Hepatocyte (in vitro differentiated cells): ENCODE data around the gene ACRBP. TPM values are rescaled to one million over a fixed set of nuclear protein-coding genes. Genes with fewer than 3 reads are reported as not detected.

Source experiments
- DNase-seq: peaks from one replicate; pipeline ENCODE4 v3.0.0-alpha.2; 2016; ENCODE audit warnings: low spot score
- H2AFZ ChIP-seq: fragments of 200-600 bp; sonication (generic); 2 replicates; pipeline ENCODE4 v1.6.0; 2016; ENCODE audit warnings: antibody characterized with exemption, mild to moderate bottlenecking
- H3K27ac ChIP-seq: fragments of 200-600 bp; sonication (generic); 2 replicates; pipeline ENCODE4 v1.5.1; 2016; ENCODE audit warnings: mild to moderate bottlenecking
- H3K27me3 ChIP-seq: fragments of 200-600 bp; sonication (generic); 2 replicates; pipeline ENCODE4 v1.6.1; 2016
- H3K36me3 ChIP-seq: fragments of 200-600 bp; sonication (generic); replicated peaks from 2 replicates; pipeline ENCODE4 v1.5.1; 2016; ENCODE audit warnings: low read depth; ENCODE audit not compliant: insufficient read depth
- H3K4me1 ChIP-seq: fragments of 200-600 bp; sonication (generic); 2 replicates; pipeline ENCODE4 v1.5.1; 2016; ENCODE audit warnings: mild to moderate bottlenecking, moderate library complexity; ENCODE audit not compliant: insufficient read depth
- H3K4me2 ChIP-seq: fragments of 200-600 bp; sonication (generic); 2 replicates; pipeline ENCODE4 v1.6.0; 2016
- H3K4me3 ChIP-seq: fragments of 200-600 bp; sonication (generic); 2 replicates; pipeline ENCODE4 v1.5.1; 2016; ENCODE audit warnings: mild to moderate bottlenecking
- H3K79me2 ChIP-seq: fragments of 200-600 bp; sonication (generic); 2 replicates; pipeline ENCODE4 v1.6.0; 2017; ENCODE audit warnings: mild to moderate bottlenecking
- H3K9me2 ChIP-seq: fragments of 200-600 bp; sonication (generic); replicated peaks from 2 replicates; pipeline ENCODE4 v1.6.0; 2017; ENCODE audit warnings: mild to moderate bottlenecking; ENCODE audit not compliant: insufficient read depth
- H3K9me3 ChIP-seq: fragments of 200-600 bp; sonication (generic); 2 replicates; pipeline ENCODE4 v1.5.1; 2016; ENCODE audit warnings: low read depth, mild to moderate bottlenecking
- H4K20me1 ChIP-seq: fragments of 200-600 bp; sonication (generic); 2 replicates; pipeline ENCODE4 v1.6.0; 2016; ENCODE audit warnings: mild to moderate bottlenecking; ENCODE audit not compliant: insufficient read depth, poor library complexity, severe bottlenecking
- CTCF ChIP-seq: fragments of 200-600 bp; sonication (generic); IDR thresholded peaks from 2 replicates; pipeline ENCODE4 v1.5.1; 2016; ENCODE audit warnings: antibody characterized with exemption, mild to moderate bottlenecking; ENCODE audit not compliant: poor library complexity
- EZH2 ChIP-seq: fragments of 200-600 bp; sonication (generic); IDR thresholded peaks from 2 replicates; pipeline ENCODE4 v1.6.1; 2016; ENCODE audit warnings: antibody characterized with exemption, mild to moderate bottlenecking, borderline replicate concordance
- EZH2phosphoT487 ChIP-seq: fragments of 200-600 bp; sonication (generic); IDR thresholded peaks from one replicate; pipeline ENCODE4 v1.6.1; 2018; ENCODE audit warnings: antibody characterized with exemption, mild to moderate bottlenecking, low read depth, moderate library complexity; ENCODE audit not compliant: unreplicated experiment, severe bottlenecking
- WGBS: methylation state at CpG from one replicate; pipeline ENCODE4 v1.1.6; 2016; ENCODE audit warnings: low lambda C conversion rate; ENCODE audit errors: missing lambda C conversion rate; 5-methylcytosine and 5-hydroxymethylcytosine counted together
- polyA plus RNA-seq: library from polyadenylated mRNA; unstranded; fragments of >200 nt; fragmentation: Nextera tagmentation; extraction: Ambion mirVana; gene quantifications from 2 replicates; pipeline ENCODE4 v1.2.1, GENCODE V29; 2016
- total RNA-seq: library from RNA; depleted of rRNA; stranded (reverse); fragments of >200 nt; gene quantifications from 2 replicates; pipeline ENCODE4 v1.2.3, GENCODE V29; 2014

The ACRBP gene
- total RNA-seq (0.20 and 0.68 TPM in 2 replicates), polyA plus RNA-seq (0.62 and 1.8 TPM in 2 replicates)

GRCh38 chr12:6647083-6647604 is at the start of gene ACRBP:
Gene ACRBP, minus strand, starts transcription at chr12:6647432. Its CDS starts 66 bp downstream, at chr12:6647366.
- peak within 1 kb of the TSS; percentile 77 for H3K4me2 ChIP-seq
- no peaks in the 10 kb centered on the region for H3K36me3 ChIP-seq
- peak; percentile 69 for DNase-seq
- H3K27ac ChIP-seq: no peak within 1 kb of the TSS
- H3K27me3 ChIP-seq: no peaks in the 10 kb centered on the region
- H2AFZ ChIP-seq: no peak within 1 kb of the TSS
- no peak within 1 kb of the TSS for H3K4me3 ChIP-seq
- no peaks in the 10 kb centered on the region for H3K9me2 ChIP-seq
- no peaks in the 10 kb centered on the region for H4K20me1 ChIP-seq
- no peaks in the 10 kb centered on the region for H3K79me2 ChIP-seq
- no peaks in the 10 kb centered on the region for H3K4me1 ChIP-seq
- WGBS: 19% methylated on average over 12 of the region's 38 CpGs
- H3K9me3 ChIP-seq: no peaks in the 10 kb centered on the region
- TF ChIP-seq EZH2 (no peak), EZH2phosphoT487 (no peak), CTCF (no peak)

GRCh38 chr12:6695313-6696045 is 48.2 kb upstream of the ACRBP start:
- no peak for TF ChIP-seq EZH2
- TF ChIP-seq EZH2phosphoT487: no peak
- no peak for TF ChIP-seq CTCF
- no peaks in the 10 kb centered on the region for H3K9me3 ChIP-seq
- H3K27ac ChIP-seq: no peak overlapping the region
- H3K4me1 ChIP-seq: peaks cover 6% of the 10 kb centered on the region
- no peaks in the 10 kb centered on the region for H4K20me1 ChIP-seq
- H3K9me2 ChIP-seq: no peaks in the 10 kb centered on the region
- DNase-seq: no peak
- 86% methylated on average over 11 of the region's 11 CpGs for WGBS
- H3K27me3 ChIP-seq: peaks cover 32% of the 10 kb centered on the region
- H2AFZ ChIP-seq: no peak overlapping the region
- no peak overlapping the region for H3K4me2 ChIP-seq
- H3K36me3 ChIP-seq: no peaks in the 10 kb centered on the region
- peaks cover 7% of the 10 kb centered on the region for H3K79me2 ChIP-seq
- H3K4me3 ChIP-seq: no peak overlapping the region

GRCh38 chr12:6694701-6695100 is 47.5 kb upstream of the ACRBP start:
- Histone ChIP-seq H3K36me3 (no peaks in the 10 kb centered on the region), H4K20me1 (no peaks in the 10 kb centered on the region), H3K79me2 (peaks cover 13% of the 10 kb centered on the region), H3K9me2 (no peaks in the 10 kb centered on the region), H3K27ac (no peak overlapping the region), H3K27me3 (peaks cover 24% of the 10 kb centered on the region), H3K4me2 (no peak overlapping the region), H3K4me1 (peaks cover 5% of the 10 kb centered on the region), H3K9me3 (no peaks in the 10 kb centered on the region), H2AFZ (no peak overlapping the region), H3K4me3 (no peak overlapping the region)
- no peak for DNase-seq
- 88% methylated on average over 9 of the region's 9 CpGs for WGBS
- TF ChIP-seq EZH2phosphoT487 (no peak), CTCF (no peak), EZH2 (no peak)
